ENCODE measurements around the gene SDR9C7. TPM values are rescaled to one million over a fixed set of nuclear protein-coding genes. Genes with fewer than 3 reads are reported as not detected.
"Not testable (repeated sequence)": the region's sequence is repeated elsewhere in the genome, so short reads cannot be mapped to it uniquely, and the experiment has no call there.

The SDR9C7 gene
- not detected for total RNA-seq

DNA sequence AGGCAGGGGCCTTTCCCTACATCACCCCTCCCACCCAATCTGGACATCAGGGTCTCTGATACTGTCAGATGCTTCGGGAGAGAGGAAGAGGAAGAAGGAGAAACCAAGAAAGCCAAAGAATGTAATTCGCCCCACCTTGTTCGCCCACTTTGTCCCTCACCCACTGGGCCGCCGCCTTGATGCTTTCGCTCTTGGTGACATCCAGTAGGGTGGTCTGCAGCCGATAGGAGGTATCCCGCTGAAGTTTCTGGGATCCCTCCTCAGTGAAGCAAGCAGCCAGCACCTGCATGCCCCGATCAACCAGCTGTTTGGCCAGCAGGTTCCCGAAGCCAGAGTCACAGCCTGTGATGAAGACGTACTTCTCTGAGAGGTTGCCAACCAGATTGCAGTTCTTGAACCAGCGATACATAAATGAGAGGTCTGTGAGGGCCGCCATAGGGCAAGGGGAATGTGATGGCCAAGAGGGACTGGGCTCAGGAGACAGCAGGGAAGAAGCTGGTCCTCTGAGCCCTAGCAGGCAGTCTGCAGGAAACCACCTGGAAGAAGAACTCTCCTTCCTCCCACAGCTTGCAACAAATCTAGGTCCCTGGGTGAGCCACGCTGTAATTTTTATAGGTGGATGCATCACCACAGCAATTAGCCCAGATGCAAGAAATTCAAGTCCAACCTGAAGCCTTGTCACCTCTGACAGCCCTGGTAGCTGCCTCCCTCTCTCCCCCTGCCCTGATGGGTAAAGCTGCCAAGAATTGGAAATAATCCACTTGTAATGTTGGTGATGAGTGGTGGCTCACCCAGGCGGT, at the start of gene SDR9C7:
Gene SDR9C7 (minus strand): TSS at position 583 of the 800 bp plus-strand sequence. CDS start 147 bp downstream, at position 436.
- no peak within 1 kb of the TSS for H3K27ac Mint-ChIP-seq
- DNase-seq = no peak
- no peak within 1 kb of the TSS for H3K4me3 Mint-ChIP-seq
- H3K36me3 Mint-ChIP-seq = no peaks in the 10 kb centered on the region
- peaks cover 3% of the 10 kb centered on the region for H3K4me1 Mint-ChIP-seq
- H3K27me3 Mint-ChIP-seq = no peaks in the 10 kb centered on the region
- CTCF ChIA-PET = no interaction called here
- no peaks in the 10 kb centered on the region for H3K9me3 Mint-ChIP-seq (ENCODE audit: low read depth)
- no peak for ATAC-seq

DNA sequence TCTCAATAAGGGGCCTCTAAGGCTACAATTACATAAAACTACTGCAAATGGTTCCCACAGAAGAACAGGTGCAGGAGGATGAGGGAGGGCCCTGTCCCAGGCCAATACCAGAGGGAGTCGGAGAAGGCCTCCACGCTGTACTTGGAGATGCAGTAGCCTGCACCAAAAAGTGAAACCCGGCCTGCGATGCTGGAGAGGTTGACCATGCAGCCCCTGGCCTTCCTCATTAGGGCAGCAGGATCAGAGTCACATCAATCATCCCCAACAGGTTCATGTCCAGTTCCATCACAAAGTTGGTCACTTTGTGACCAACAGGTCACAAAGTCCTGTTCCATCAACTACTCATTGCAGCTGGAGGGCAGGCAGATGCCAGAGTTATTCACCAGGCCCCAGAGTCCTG, 49.2 kb upstream of the SDR9C7 start:
- Mint-ChIP-seq H3K27me3 (peaks cover 4% of the 10 kb centered on the region), H3K9me3 (ENCODE audit: low read depth) (no peaks in the 10 kb centered on the region), H3K4me3 (no peak overlapping the region), H3K27ac (no peak overlapping the region), H3K36me3 (no peaks in the 10 kb centered on the region), H3K4me1 (peaks cover 6% of the 10 kb centered on the region)
- DNase-seq = no peak
- no peak for ATAC-seq
- CTCF ChIA-PET = no interaction called here

DNA sequence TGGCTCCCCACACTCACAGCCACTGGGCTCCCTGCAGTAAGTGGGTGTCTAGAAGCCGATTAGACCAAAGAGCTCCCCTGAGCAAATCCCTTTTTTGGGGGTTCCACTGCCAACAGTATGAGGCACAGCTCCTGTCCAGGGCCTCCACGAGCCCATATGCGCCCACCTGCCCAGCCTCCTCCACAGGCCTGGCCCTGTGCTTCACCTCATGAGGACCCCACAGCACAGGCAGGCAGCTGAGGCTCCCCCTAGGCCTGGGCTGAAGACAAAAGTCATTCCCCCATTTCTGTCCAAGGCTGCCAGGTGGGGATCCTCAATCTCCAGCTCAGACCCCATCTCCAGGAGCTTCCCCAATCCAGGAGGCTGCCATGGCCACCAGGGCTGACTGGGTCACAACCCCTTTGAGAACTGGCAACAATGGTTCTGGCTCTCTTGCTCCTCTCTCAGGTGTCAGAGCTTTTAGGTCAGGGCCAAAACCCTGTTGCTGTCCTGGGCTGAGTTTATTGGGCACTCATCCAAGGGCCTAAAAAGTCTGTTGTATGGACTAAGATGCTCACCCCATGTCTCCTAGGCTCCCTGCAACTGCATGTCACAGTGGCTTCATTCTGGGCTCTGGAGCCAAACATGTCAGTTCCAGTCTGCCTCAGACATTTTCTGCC, 48.5 kb upstream of the SDR9C7 start:
- DNase-seq; ATAC-seq; H3K4me3 Mint-ChIP-seq; CTCF ChIA-PET; H3K27ac Mint-ChIP-seq; H3K9me3 Mint-ChIP-seq (ENCODE audit: low read depth); H3K27me3 Mint-ChIP-seq; H3K4me1 Mint-ChIP-seq; H3K36me3 Mint-ChIP-seq: not testable (repeated sequence)

DNA sequence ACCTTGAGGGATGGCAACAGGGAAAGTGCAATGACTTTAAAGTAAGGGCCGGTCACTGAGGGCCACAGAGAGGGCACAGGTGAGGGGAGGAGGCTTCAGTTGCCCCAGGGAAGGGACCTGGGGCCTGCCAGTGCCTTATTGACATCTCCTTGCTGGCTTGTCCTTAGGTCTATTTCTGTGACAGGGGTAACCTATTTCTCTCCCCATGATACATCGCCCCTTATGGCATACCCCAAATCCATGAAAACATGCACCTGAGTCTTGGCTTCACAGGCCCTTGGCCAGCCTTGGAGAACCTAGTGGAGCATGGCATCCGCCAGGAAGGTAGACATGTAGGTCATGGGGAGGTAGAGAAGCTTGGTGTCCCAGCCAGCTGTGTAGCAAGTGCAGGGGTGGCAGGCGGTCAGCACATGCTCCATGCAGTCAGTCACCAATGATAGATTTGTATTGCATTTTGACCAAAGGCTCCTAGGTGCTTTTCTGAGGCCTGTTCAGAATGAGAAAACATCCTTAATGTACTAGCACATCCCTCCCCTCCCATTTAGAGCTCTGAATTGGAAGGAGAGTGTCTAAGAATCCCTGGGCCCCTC, 46.8 kb upstream of the SDR9C7 start:
- H3K4me1 Mint-ChIP-seq = peaks cover 1% of the 10 kb centered on the region
- H3K4me3 Mint-ChIP-seq = no peak overlapping the region
- H3K27ac Mint-ChIP-seq = no peak overlapping the region
- ATAC-seq (no peak), DNase-seq (no peak)
- CTCF ChIA-PET = interaction anchor here (1.2 kb wide), 1 partner anchor 21 kb away, joined by 4 read pairs; no protein-coding TSS in a partner anchor
- no peaks in the 10 kb centered on the region for H3K27me3 Mint-ChIP-seq
- H3K9me3 Mint-ChIP-seq (ENCODE audit: low read depth) = no peaks in the 10 kb centered on the region
- H3K36me3 Mint-ChIP-seq = no peaks in the 10 kb centered on the region

DNA sequence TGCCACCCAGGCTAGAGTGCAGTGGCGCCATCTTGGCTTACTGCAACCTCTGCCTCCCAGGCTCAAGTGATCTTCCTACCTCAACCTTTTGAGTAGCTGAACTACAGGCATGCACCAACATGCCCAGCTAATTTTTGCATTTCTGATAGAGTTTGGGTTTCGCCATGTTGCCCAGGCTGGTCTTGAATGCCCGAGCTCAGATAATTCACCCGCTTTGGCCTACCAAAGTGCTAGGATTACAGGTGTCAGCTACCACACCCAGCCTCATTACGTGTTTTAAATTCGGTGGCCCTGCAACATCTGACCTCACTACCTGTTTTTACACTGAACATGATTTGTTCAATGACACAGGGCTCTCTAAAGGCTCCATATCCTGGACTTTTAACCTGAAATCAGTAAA, 46.1 kb upstream of the SDR9C7 start:
- Mint-ChIP-seq H3K27me3 (no peaks in the 10 kb centered on the region), H3K4me1 (no peaks in the 10 kb centered on the region), H3K9me3 (ENCODE audit: low read depth) (no peaks in the 10 kb centered on the region), H3K27ac (no peak overlapping the region), H3K4me3 (no peak overlapping the region), H3K36me3 (peaks cover under 1% of the 10 kb centered on the region)
- ATAC-seq (no peak), DNase-seq (no peak)
- CTCF ChIA-PET = no interaction called here

DNA sequence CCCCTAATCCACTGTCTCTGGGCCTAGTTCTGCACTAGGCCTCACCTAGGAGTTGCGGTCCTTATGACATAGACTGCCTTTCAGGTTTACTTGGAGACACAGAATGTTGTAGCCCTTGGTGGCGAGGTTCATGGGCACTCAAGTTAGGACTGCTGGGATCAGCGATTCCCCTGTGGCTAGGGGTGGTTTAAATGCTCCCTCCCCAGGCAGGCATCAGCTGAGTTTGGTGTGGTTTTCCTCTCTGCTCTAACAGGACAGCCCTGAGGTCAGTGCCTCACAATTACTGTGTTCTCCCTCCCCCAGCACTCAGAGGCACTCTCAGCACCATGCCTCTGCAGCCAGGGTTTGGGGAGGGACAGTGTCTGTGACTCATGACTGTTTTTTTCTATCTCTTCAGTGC, 45.4 kb upstream of the SDR9C7 start:
- H3K27me3 Mint-ChIP-seq = no peaks in the 10 kb centered on the region
- no peak for ATAC-seq
- peaks cover 2% of the 10 kb centered on the region for H3K36me3 Mint-ChIP-seq
- CTCF ChIA-PET = interaction anchor here (1.9 kb wide), 1 partner anchor 8 kb away, joined by 7 read pairs; no protein-coding TSS in a partner anchor
- H3K4me3 Mint-ChIP-seq = no peak overlapping the region
- DNase-seq = no peak
- H3K27ac Mint-ChIP-seq = no peak overlapping the region
- H3K4me1 Mint-ChIP-seq = no peaks in the 10 kb centered on the region
- H3K9me3 Mint-ChIP-seq (ENCODE audit: low read depth) = no peaks in the 10 kb centered on the region

DNA sequence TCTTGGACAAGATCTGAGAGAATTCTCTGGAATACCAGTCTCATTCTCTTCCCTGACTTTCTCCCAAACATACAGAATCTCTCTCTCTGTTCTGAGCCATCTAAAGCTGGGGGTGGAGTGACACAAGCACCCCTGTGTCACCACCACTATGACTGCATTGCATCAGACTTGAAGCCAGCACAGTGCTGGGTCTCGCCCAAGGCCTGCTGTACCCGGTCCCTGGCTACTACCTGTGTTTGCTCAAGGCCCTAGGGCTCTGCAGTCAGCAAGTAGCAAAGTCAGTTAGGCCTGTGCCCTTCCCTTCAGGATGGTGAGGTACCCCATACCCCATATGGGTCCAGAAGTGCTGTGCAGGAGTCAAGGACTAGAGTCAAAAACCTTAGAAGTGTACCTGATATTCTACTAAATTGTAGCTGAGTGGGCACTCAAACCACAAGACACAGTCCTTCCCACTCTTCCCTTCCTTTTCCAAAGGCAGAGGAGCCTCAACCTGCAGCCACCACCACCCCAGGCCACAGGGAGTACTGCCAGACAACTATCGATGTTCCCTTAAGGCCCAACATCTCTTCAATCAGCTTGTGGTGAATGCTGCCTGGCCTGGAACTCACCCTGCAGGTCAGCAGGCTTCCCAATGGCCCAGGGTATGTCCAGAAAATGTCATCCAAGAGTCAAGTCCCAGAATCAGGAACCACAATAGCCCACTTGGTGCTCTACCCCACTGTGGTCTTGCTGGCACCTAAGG, 44.4 kb upstream of the SDR9C7 start:
- no peak for DNase-seq
- Mint-ChIP-seq H3K27me3 (no peaks in the 10 kb centered on the region), H3K4me1 (no peaks in the 10 kb centered on the region), H3K4me3 (no peak overlapping the region), H3K27ac (no peak overlapping the region), H3K36me3 (peaks cover 2% of the 10 kb centered on the region), H3K9me3 (ENCODE audit: low read depth) (no peaks in the 10 kb centered on the region)
- CTCF ChIA-PET = interaction anchor here (1.9 kb wide), 1 partner anchor 9 kb away, joined by 7 read pairs; no protein-coding TSS in a partner anchor
- no peak for ATAC-seq

DNA sequence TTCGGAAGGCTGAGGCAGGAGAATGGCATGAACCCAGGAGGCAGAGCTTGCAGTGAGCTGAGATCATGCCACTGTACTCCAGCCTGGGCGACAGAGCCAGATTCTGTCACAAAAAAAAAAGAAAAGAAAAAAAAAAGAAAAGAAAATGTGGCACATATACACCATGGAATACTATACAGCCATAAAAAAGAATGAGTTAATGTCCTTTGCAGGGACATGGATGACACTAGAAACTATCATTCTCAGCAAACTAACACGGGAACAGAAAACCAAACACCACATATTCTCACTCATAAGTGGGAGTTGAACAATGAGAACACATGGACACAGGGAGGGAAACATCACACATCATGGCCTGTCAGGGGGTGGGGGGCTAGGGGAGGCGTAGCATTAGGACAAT, 43.2 kb upstream of the SDR9C7 start:
- CTCF ChIA-PET; H3K4me3 Mint-ChIP-seq; DNase-seq; H3K27ac Mint-ChIP-seq; H3K9me3 Mint-ChIP-seq (ENCODE audit: low read depth); H3K4me1 Mint-ChIP-seq; H3K27me3 Mint-ChIP-seq; H3K36me3 Mint-ChIP-seq; ATAC-seq: not testable (repeated sequence)

DNA sequence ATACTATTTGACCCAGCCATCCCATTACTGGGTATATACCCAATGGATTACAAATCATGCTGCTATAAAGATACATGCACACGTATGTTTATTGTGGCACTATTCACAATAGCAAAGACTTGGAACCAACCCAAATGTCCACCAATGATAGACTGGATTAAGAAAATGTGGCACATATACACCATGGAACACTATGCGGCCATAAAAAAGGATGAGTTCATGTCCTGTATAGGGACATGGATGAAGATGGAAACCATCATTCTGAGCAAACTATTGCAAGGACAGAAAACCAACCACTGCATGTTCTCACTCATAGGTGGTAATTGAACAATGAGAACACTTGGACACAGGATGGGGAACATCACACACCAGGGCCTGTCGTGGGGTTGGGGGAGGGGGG, 40.0 kb upstream of the SDR9C7 start:
- H3K27me3 Mint-ChIP-seq; H3K36me3 Mint-ChIP-seq; H3K4me3 Mint-ChIP-seq; DNase-seq; CTCF ChIA-PET; H3K4me1 Mint-ChIP-seq; H3K9me3 Mint-ChIP-seq (ENCODE audit: low read depth); H3K27ac Mint-ChIP-seq; ATAC-seq: not testable (repeated sequence)

DNA sequence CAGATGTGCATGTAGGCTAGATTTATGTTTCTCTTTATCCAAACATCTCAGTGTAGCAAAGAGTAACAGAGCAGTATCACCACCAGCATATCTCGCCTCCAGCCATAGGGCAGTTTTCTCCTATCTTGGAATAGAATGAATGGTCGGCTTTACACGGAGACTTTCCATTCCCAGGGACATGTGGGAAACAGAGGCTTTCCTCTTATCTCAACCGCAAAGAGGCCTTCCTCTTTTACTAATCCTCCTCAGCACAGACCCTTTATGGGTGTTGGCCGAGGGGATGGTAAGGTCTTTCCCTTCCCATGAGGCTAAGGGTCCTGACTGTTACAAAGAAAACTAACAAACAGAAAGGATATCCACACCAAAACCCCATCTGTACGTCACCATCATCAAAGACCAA, 34.7 kb upstream of the SDR9C7 start:
- ATAC-seq; H3K4me3 Mint-ChIP-seq; H3K27ac Mint-ChIP-seq; CTCF ChIA-PET; H3K4me1 Mint-ChIP-seq; H3K27me3 Mint-ChIP-seq; DNase-seq; H3K36me3 Mint-ChIP-seq; H3K9me3 Mint-ChIP-seq (ENCODE audit: low read depth): not testable (repeated sequence)

DNA sequence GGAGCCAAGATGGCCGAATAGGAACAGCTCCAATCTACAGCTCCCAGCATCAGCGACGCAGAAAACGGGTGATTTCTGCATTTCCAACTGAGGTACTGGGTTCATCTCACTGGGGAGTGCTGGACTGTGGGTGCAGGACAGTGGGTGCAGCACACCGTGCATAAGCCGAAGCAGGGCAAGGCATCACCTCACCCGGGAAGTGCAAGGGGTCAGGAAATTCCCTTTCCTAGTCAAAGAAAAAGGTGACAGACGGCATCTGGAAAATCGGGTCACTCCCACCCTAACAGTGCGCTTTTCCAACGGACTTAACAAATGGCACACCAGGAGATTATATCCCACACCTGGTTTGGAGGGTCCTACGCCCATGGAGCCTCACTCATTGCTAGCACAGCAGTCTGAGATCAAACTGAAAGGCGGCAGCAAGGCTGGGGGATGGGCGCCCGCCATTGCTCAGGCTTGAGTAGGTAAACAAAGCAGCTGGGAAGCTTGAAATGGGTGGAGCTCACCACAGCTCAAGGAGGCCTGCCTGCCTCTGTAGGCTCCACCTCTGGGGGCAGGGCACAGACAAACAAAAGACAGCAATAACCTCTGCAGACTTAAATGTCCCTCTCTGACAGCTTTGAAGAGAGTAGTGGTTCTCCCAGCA, 31.9 kb upstream of the SDR9C7 start:
- H3K27me3 Mint-ChIP-seq; ATAC-seq; CTCF ChIA-PET; H3K4me1 Mint-ChIP-seq; H3K36me3 Mint-ChIP-seq; H3K4me3 Mint-ChIP-seq; H3K9me3 Mint-ChIP-seq (ENCODE audit: low read depth); H3K27ac Mint-ChIP-seq; DNase-seq: not testable (repeated sequence)

DNA sequence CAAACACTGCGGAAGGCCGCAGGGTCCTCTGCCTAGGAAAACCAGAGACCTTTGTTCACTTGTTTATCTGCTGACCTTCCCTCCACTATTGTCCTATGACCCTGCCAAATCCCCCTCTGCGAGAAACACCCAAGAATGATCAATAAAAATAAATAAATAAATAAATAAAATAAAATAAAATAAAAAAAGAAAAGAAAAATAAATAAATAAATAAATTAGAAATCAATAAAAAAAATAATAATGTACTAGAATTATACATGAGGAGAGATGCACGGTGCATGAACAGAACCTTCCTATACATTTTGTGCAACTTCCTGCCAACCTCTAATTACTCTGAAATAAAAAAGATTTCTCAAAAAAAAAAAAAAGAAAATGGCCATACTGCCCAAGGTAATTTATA, 30.9 kb upstream of the SDR9C7 start:
- H3K27ac Mint-ChIP-seq; H3K9me3 Mint-ChIP-seq (ENCODE audit: low read depth); CTCF ChIA-PET; H3K4me3 Mint-ChIP-seq; ATAC-seq; DNase-seq; H3K36me3 Mint-ChIP-seq; H3K4me1 Mint-ChIP-seq: not testable (repeated sequence)
- peaks cover 12% of the 10 kb centered on the region for H3K27me3 Mint-ChIP-seq

DNA sequence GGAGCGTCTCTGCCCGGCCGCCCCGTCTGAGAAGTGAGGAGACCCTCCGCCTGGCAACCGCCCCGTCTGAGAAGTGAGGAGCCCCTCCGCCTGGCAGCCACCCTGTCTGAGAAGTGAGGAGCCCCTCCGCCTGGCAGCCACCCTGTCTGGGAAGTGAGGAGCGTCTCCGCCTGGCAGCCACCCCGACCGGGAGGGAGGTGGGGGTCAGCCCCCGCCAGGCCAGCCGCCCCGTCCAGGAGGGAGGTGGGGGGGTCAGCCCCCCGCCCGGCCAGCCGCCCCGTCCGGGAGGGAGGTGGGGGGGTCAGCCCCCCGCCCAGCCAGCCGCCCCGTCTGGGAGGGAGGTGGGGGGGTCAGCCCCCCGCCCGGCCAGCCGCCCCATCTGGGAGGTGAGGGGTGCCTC, 29.3 kb upstream of the SDR9C7 start:
- H3K4me3 Mint-ChIP-seq; H3K27ac Mint-ChIP-seq; H3K4me1 Mint-ChIP-seq; CTCF ChIA-PET; H3K36me3 Mint-ChIP-seq; ATAC-seq; DNase-seq; H3K9me3 Mint-ChIP-seq (ENCODE audit: low read depth): not testable (repeated sequence)
- H3K27me3 Mint-ChIP-seq = peaks cover 18% of the 10 kb centered on the region

All from activated CD8-positive, alpha-beta memory T cell treated with anti-CD3 and anti-CD28 coated beads, Interleukin-2, amount 10 ng/mL, durations not matched to agents 7 days and 5 days (primary cell).